SK-N-SH (cell line): Measurements from ENCODE around the gene ITM2C.

ENCODE experiments used
- CTCF ChIP-seq: fragments of 200-600 bp; sonication (generic); IDR thresholded peaks from 2 replicates; pipeline ENCODE4 v1.6.1; 2017; ENCODE audit warnings: antibody characterized with exemption, mild to moderate bottlenecking, moderate library complexity
- EP300 ChIP-seq, 2 experiments: IDR thresholded peaks; 2 replicates each; pipeline versions ENCODE4 v1.4.0 to v1.6.1; 2012; ENCODE audit warnings: borderline replicate concordance in 1 of 2, low read depth in 1 of 2, low read length in 1 of 2
- EZH2phosphoT487 ChIP-seq: fragments of 200-600 bp; sonication (generic); IDR thresholded peaks from 2 replicates; pipeline ENCODE4 v1.6.1; 2017; ENCODE audit warnings: low read depth, mixed run types, mild to moderate bottlenecking, antibody characterized with exemption, moderate library complexity, borderline replicate concordance
- FOXM1 ChIP-seq: IDR thresholded peaks from 2 replicates; pipeline ENCODE4 v1.4.0; 2012; ENCODE audit warnings: low read depth, mild to moderate bottlenecking
- JUND ChIP-seq: IDR thresholded peaks from 2 replicates; pipeline ENCODE4 v1.4.0; 2012
- POLR2AphosphoS5 ChIP-seq: IDR thresholded peaks from 2 replicates; pipeline ENCODE4 v1.6.1; 2012; ENCODE audit warnings: low read depth, low read length
- RAD21 ChIP-seq: IDR thresholded peaks from 2 replicates; pipeline ENCODE4 v1.6.1; 2012; ENCODE audit warnings: mild to moderate bottlenecking, low read length
- SMC3 ChIP-seq: IDR thresholded peaks from 2 replicates; pipeline ENCODE4 v1.6.1; 2012; ENCODE audit warnings: low read depth, low read length, improper control_type of control experiment
- USF2 ChIP-seq: fragments of 150-350 bp; IDR thresholded peaks from 2 replicates; pipeline ENCODE4 v1.6.1; 2017; ENCODE audit warnings: antibody characterized with exemption, low read length, low read depth, borderline replicate concordance
- YY1 ChIP-seq: IDR thresholded peaks from 2 replicates; pipeline ENCODE4 v1.4.0; 2012; ENCODE audit warnings: low read depth, mild to moderate bottlenecking
- TF ChIP-seq, protein P1 (sequence below): IDR thresholded peaks from 2 replicates; pipeline ENCODE4 v1.6.1; 2012; ENCODE audit warnings: mild to moderate bottlenecking, low read depth, low read length, moderate library complexity
- TF ChIP-seq, protein P2 (sequence below): IDR thresholded peaks from 2 replicates; pipeline ENCODE4 v1.4.0; 2012; ENCODE audit warnings: low read depth
- TF ChIP-seq, protein P3 (sequence below): IDR thresholded peaks from 2 replicates; pipeline ENCODE4 v1.4.0; 2012; ENCODE audit warnings: low read depth, borderline replicate concordance

DNA sequence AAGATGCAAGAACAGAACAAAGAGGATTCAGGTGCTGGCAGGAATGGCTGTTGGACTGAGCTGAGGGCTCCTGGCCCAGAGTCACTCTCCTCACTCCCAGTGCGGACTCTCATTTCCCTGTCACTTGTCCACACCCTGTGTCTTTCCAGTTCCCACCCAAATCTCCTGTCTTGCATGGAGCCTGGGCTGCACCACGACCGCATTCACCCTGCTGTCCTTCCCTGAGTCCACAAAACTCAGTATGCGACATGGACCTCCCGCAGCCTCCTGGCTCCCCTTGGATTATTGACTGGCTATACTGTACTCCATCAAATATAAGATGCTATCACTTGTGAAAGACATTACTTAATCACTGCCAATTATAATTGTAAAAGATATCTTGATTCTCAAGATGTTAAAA, 2.5 kb upstream of the ITM2C start:
- no peak for TF ChIP-seq RAD21
- no peak for TF ChIP-seq FOXM1
- no peak for TF ChIP-seq USF2
- TF ChIP-seq, protein P1, sequence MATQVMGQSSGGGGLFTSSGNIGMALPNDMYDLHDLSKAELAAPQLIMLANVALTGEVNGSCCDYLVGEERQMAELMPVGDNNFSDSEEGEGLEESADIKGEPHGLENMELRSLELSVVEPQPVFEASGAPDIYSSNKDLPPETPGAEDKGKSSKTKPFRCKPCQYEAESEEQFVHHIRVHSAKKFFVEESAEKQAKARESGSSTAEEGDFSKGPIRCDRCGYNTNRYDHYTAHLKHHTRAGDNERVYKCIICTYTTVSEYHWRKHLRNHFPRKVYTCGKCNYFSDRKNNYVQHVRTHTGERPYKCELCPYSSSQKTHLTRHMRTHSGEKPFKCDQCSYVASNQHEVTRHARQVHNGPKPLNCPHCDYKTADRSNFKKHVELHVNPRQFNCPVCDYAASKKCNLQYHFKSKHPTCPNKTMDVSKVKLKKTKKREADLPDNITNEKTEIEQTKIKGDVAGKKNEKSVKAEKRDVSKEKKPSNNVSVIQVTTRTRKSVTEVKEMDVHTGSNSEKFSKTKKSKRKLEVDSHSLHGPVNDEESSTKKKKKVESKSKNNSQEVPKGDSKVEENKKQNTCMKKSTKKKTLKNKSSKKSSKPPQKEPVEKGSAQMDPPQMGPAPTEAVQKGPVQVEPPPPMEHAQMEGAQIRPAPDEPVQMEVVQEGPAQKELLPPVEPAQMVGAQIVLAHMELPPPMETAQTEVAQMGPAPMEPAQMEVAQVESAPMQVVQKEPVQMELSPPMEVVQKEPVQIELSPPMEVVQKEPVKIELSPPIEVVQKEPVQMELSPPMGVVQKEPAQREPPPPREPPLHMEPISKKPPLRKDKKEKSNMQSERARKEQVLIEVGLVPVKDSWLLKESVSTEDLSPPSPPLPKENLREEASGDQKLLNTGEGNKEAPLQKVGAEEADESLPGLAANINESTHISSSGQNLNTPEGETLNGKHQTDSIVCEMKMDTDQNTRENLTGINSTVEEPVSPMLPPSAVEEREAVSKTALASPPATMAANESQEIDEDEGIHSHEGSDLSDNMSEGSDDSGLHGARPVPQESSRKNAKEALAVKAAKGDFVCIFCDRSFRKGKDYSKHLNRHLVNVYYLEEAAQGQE, result no peak
- TF ChIP-seq, protein P2, sequence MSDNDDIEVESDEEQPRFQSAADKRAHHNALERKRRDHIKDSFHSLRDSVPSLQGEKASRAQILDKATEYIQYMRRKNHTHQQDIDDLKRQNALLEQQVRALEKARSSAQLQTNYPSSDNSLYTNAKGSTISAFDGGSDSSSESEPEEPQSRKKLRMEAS, result no peak
- TF ChIP-seq YY1, result no peak
- no peak for TF ChIP-seq SMC3
- no peak for TF ChIP-seq CTCF
- TF ChIP-seq, protein P3, sequence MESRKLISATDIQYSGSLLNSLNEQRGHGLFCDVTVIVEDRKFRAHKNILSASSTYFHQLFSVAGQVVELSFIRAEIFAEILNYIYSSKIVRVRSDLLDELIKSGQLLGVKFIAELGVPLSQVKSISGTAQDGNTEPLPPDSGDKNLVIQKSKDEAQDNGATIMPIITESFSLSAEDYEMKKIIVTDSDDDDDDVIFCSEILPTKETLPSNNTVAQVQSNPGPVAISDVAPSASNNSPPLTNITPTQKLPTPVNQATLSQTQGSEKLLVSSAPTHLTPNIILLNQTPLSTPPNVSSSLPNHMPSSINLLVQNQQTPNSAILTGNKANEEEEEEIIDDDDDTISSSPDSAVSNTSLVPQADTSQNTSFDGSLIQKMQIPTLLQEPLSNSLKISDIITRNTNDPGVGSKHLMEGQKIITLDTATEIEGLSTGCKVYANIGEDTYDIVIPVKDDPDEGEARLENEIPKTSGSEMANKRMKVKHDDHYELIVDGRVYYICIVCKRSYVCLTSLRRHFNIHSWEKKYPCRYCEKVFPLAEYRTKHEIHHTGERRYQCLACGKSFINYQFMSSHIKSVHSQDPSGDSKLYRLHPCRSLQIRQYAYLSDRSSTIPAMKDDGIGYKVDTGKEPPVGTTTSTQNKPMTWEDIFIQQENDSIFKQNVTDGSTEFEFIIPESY, result no peak
- TF ChIP-seq POLR2AphosphoS5, result no peak
- TF ChIP-seq EZH2phosphoT487, result no peak
- no peak for TF ChIP-seq EP300 (IDR thresholded peaks at IDR 0.05; ENCODE audit: borderline replicate concordance in 1 of 2, low read depth in 1 of 2, low read length in 1 of 2)
- no peak for TF ChIP-seq JUND
